ENCODE data around the gene NISCH. TPM values are rescaled to one million over a fixed set of nuclear protein-coding genes. Genes with fewer than 3 reads are reported as not detected.
"Not testable (repeated sequence)": the region's sequence is repeated elsewhere in the genome, so short reads cannot be mapped to it uniquely, and the experiment has no call there.

Gene NISCH
- polyA plus RNA-seq, 1 donor: 71.5 TPM

DNA sequence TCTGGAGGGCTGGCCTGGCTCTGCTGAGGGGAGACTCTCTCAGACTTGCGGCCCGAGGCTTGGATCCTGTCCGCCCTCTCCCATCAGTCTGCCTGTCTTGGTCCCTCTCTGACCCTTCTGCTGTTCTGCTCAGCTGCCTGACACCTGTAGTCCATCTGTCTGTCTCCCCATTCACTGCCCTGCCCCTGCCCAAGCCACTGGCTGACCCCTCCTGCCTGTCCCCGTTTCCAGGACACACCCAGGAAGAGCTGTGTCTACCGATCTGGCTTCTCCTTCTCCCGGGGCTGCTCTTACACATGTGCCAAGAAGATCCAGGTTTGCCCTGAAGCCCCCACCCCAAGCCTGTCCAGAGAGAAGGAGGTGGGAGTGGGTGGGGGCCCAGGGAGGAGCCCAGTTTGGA is 59.8 kb downstream of the NISCH start:
- no peak for DNase-seq

DNA sequence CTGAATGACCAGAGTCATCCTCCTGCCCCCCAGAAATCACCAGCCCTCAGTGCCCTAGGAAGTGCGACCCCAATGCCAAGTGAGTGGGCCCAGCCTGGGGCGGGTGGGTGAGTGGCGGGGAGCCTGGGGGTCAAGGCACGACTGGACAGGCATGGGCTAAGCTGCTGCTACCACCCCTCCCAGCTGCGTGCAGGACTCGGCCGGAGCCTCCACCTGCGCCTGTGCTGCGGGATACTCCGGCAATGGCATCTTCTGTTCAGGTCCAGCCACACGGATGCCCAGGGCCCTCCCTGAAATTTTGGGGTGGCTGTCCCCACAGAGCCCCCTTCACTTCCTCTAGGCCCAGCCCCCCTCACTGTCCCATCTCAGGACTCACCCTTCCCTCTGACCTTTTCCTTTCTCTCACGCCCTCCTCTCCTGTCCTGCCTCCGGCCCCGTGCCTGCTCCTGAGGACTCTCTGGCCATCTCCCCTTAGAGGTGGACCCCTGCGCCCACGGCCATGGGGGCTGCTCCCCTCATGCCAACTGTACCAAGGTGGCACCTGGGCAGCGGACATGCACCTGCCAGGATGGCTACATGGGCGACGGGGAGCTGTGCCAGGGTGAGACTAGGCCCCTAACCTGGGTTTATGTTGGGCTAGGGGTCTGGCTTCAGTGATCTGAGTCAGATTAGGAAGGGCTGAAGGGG is 61.2 kb downstream of the NISCH start:
- no peak for DNase-seq

DNA sequence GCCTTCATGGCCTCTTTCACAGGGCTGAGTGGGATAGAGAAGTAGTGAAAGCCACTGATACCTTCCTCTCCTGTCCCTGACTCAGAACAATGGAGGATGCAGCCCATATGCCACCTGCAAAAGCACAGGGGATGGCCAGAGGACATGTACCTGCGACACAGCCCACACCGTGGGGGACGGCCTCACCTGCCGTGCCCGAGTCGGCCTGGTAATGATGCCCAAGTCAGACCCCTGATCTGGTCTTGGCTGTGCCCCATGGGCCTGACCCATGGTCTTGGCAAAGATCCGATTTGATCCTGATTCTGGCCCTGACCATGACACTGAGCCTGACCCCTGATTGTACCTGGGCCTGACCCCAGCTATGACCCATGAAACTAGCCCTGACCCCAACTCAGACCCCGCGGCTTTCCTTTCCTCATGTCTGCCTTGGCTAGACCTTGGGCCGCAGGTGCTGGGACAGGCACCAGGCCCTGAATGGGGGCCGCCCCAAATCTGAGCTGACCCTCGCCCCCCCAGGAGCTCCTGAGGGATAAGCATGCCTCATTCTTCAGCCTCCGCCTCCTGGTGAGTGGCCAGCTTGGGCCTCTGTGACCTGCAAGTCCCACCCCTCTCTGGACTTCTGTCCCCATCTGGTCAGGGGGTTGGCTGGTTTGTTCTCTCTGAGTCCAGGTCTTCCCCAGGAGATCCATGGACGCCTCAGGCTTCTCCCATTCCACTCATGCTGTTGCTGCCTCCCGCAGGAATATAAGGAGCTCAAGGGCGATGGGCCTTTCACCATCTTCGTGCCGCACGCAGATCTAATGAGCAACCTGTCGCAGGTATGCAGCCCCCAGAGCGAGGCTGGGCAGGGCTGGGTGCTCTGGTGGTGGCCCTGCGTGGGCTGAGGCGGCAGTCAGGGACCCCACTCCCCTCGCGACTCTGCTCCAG is 62.7 kb downstream of the NISCH start:
- DNase-seq: no peak

DNA sequence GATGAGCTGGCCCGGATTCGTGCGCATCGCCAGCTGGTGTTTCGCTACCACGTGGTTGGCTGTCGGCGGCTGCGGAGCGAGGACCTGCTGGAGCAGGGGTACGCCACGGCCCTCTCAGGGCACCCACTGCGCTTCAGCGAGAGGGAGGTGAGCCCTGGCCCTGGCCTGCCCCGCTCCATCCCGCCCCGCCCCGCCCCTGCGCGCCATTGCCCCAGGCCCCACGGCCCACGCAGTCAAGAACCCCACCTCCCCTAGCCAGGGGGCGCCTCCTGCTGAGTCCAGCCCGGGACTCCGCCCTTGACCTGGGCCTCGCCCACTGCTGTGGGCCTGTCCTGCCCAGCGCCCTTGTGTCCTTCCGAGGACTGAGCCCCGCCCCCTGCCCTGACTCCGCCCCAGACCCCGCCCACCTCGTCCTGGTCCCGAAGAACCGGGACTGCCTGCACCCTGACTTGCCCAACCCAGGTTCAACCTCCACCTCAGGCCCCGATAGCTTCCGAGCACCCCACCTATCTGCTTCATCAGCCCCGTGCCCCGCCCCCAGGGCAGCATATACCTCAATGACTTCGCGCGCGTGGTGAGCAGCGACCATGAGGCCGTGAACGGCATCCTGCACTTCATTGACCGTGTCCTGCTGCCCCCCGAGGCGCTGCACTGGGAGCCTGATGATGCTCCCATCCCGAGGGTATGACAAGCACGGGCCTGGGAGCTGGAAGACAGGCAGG is 63.5 kb downstream of the NISCH start:
- DNase-seq: no peak

DNA sequence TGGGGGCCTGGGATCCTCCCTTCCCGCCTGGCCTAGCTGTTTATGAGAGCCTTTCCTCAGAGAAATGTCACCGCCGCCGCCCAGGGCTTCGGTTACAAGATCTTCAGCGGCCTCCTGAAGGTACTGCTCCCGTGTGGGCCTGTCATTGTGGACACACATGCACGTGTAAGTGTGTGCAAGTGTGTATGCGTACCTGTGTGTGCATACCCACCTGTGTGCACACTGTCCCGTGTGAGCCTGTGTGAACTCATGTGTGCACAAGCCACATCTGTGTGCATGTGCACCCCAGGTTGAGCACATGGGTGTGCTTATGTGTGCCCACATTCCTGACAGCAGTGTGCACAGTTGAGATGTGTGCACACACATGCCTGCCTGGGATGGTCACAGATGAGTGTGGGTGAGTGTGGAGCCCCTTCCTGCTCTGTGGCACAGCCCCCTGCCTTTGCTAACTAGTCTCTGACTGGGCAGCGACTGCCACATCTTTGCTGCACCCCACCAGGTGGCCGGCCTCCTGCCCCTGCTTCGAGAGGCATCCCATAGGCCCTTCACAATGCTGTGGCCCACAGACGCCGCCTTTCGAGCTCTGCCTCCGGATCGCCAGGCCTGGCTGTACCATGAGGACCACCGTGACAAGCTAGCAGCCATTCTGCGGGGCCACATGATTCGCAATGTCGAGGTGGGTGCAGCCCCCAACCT is 64.2 kb downstream of the NISCH start:
- no peak for DNase-seq

GRCh38 chr3:52520141-52520667 is 64.8 kb downstream of the NISCH start:
- no peak for DNase-seq

GRCh38 chr3:52520716-52521487 is 65.5 kb downstream of the NISCH start:
- DNase-seq: no peak

DNA sequence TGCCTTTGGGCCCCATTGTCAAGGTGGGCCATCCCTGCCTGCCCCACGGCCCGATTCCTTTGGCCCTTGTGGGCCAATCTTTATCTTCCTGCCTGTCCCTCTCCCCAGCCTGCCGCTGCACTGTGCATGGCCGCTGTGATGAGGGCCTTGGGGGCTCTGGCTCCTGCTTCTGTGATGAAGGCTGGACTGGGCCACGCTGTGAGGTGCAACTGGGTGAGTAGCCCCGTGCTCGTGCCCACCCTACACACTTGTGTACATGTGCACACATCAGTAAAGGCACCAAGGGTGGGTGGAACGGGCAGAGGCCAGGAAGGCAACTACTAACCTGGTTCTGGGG is 66.1 kb downstream of the NISCH start:
- DNase-seq: no peak

DNA sequence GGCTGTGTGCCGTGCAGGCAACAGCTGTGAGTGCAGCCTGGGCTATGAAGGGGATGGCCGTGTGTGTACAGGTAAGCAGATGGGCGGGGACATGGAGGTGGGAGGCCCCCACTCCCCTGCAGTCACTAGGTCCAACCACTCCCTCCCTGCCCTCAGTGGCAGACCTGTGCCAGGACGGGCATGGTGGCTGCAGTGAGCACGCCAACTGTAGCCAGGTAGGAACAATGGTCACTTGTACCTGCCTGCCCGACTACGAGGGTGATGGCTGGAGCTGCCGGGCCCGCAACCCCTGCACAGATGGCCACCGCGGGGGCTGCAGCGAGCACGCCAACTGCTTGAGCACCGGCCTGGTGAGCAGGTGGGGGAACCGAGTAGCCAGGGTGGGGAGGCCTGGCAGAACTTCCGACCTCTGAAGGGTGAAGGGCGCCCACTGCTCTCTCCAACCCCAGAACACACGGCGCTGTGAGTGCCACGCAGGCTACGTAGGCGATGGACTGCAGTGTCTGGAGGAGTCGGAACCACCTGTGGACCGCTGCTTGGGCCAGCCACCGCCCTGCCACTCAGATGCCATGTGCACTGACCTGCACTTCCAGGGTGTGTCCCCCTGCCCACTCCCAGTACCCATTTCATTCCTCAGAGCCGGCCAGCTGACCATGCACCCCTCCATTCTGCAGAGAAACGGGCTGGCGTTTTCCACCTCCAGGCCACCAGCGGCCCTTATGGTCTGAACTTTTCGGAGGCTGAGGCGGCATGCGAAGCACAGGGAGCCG is 66.7 kb downstream of the NISCH start:
- DNase-seq: no peak

GRCh38 chr3:52522651-52523251 is 67.3 kb downstream of the NISCH start:
- DNase-seq: no peak

DNA sequence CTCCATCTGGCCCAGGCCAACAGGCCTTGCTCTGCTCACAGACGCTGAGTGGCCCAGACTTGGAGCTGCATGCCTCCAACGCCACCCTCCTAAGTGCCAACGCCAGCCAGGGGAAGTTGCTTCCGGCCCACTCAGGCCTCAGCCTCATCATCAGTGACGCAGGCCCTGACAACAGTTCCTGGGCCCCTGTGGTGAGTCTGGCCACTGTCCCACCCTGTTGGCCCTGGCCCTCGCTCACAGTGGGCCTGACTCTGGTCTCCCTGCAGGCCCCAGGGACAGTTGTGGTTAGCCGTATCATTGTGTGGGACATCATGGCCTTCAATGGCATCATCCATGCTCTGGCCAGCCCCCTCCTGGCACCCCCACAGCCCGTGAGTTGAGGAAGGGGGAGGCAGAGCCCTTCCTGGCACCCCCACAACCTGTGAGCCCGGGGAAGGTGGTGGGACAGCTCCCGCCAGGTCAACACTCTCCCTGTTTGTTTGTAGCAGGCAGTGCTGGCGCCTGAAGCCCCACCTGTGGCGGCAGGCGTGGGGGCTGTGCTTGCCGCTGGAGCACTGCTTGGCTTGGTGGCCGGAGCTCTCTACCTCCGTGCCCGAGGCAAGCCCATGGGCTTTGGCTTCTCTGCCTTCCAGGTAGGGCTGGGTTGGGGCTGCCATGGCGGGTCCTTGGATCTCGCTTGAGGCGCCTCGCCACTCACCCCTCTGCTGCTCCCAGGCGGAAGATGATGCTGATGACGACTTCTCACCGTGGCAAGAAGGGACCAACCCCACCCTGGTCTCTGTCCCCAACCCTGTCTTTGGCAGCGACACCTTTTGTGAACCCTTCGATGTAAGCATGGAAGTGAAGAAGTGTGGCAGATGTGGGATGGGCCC is 68.2 kb downstream of the NISCH start:
- DNase-seq: no peak

DNA sequence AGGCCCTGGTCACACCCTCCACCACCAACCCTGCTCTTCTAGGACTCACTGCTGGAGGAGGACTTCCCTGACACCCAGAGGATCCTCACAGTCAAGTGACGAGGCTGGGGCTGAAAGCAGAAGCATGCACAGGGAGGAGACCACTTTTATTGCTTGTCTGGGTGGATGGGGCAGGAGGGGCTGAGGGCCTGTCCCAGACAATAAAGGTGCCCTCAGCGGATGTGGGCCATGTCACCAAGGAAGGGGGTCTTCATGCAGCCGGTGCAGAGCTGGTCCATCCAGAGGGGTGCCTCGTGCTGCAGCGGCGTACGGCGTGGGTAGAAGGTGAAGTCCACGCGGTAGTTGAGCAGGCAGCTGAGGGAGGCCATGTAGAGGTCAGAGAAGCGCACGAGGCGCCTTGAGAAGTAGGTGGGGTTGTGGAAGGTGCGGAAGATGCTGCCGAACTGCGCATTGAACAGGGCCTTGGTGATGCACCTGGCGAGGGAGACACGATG is 68.9 kb downstream of the NISCH start:
- DNase-seq: no peak

DNA sequence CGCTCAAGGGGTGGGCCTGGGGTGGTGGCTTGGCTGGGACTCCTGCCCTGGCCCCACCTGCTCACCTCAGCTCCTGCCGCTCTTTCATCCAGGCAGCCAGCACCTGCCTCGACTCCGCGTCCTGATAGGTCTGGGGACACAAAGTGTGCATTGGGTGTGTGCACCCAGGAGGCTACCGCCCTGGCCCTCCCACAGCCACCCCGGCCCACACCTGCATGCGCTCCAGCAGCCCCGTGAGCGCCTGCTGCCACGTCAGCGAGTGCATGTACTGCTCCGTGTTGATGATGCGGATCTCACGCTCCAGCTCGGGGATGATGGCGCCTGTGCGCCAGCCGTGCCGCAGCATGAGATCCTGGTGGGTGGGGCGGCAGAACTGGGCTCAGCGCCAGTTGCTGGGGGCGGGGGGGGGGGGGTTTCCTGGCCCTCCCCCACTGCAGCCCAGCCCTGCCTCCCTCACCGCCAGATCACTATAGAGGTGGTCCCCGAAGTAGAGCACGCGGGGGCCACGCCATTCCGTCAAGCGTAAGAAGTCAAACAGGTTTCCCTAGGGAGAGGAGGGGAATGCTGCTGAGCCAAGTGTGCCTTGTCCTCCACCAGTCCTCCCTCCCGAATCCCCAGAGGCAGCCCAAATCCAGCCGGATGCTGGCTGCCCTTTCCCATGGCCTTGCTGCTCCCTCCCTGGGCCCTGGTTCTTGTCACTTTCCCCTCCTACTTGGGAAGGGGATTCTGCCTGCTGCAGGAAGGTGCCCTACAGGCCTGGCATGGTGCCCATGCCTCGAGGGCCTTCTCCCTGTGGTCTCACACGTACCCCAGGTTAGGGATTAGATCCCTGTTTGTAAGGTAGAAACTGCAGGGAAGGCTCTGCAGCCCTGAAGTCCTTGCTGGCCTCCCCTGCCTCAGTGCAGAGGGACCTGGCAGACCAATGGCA is 69.6 kb downstream of the NISCH start:
- DNase-seq: no peak

DNA sequence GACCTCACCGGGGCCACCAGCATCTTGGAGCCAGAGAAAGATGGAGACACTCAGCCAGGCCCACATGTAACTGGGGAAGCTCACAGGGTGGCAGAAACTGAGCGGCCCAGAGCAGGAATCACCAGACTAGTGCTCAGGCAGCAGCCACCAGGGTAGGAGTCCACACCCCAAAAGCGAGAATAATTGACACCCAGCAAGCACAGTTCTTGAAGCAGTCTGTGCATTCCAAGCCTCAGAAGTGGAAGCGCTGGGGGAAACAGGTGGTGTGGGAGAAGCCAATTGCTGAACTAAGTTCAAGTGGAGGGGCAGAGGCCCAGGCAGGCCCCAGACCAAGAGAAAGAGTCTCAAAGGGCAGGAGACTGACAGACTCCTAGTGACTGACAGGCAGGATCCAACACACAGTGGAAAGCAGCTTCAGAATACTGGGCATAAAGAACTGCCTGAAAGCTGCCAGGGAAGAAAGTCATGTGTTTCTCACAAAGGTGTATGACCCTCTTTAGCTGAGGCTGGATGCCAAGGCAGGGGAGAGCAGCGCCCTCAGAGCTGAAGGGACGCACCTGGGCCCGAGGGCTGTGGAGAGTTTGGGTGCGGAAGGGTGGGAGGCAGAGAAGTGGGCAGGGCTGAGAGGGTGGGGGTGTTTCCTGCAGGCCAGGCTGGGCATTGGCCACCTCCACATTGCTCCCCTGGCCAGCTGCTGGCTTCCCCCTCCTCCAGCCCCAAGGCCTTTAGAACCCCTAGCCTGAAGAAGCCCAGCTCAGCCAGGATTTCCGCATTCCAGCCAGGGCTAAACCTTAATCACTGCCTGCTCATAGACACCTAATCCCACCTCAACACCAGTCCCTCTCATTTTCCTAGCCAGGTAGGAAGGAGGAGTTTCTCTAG is 70.5 kb downstream of the NISCH start:
- DNase-seq: no peak

- DNase-seq: not testable (repeated sequence)
Observed at GRCh38 chr3:52526671-52527038, 71.3 kb downstream of the NISCH start.

GRCh38 chr3:52527039-52527731 is 71.8 kb downstream of the NISCH start:
- no peak for DNase-seq

Data from hindlimb muscle (tissue), 1 donor.